ENCODE results near the gene GRK5. TPM values are rescaled to one million over a fixed set of nuclear protein-coding genes. Genes with fewer than 3 reads are reported as not detected.
A peak's percentile ranks its signal among the peaks of the same experiment; 100 is the strongest.
"Not testable (repeated sequence)": the region's sequence is repeated elsewhere in the genome, so short reads cannot be mapped to it uniquely, and the experiment has no call there.

The GRK5 gene
- total and polyA plus RNA-seq, 7 donors: 7.9 to 32.4 (median 19.8) TPM

GRCh38 chr10:119268871-119269506 lies 61.6 kb downstream of the GRK5 start:
- 45 to 73% methylated on average over 11 of the region's 11 CpGs for WGBS, 2 donors
- intact Hi-C loops (cut with DNase I): no loop called here
- no peaks in the 10 kb centered on the region for H3K27me3 ChIP-seq
- H3K4me1 ChIP-seq: peaks cover 0 to 48% (median 34%) of the 10 kb centered on the region in 4 donors
- H3K9me3 ChIP-seq: no peaks in the 10 kb centered on the region
- no peak for DNase-seq
- H3K36me3 ChIP-seq: peaks cover 0 to 4% (median 0%) of the 10 kb centered on the region in 4 donors
- H3K4me3 ChIP-seq: no peak overlapping the region
- TF ChIP-seq EP300 (IDR thresholded peaks at IDR 0.05) (no peak), POLR2AphosphoS5 (IDR thresholded peaks at IDR 0.05) (peak in 1 of 4 donors; percentile 13)
- peak overlapping the region in 1 of 4 donors; percentile 45 for H3K27ac ChIP-seq

GRCh38 chr10:119269737-119270136 lies 62.4 kb downstream of the GRK5 start:
- no peak for TF ChIP-seq POLR2AphosphoS5 (IDR thresholded peaks at IDR 0.05)
- no peak for TF ChIP-seq POLR2A (IDR thresholded peaks at IDR 0.05)
- no peak for TF ChIP-seq EP300 (IDR thresholded peaks at IDR 0.05)
- TF ChIP-seq, protein P1, sequence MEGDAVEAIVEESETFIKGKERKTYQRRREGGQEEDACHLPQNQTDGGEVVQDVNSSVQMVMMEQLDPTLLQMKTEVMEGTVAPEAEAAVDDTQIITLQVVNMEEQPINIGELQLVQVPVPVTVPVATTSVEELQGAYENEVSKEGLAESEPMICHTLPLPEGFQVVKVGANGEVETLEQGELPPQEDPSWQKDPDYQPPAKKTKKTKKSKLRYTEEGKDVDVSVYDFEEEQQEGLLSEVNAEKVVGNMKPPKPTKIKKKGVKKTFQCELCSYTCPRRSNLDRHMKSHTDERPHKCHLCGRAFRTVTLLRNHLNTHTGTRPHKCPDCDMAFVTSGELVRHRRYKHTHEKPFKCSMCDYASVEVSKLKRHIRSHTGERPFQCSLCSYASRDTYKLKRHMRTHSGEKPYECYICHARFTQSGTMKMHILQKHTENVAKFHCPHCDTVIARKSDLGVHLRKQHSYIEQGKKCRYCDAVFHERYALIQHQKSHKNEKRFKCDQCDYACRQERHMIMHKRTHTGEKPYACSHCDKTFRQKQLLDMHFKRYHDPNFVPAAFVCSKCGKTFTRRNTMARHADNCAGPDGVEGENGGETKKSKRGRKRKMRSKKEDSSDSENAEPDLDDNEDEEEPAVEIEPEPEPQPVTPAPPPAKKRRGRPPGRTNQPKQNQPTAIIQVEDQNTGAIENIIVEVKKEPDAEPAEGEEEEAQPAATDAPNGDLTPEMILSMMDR (IDR thresholded peaks at IDR 0.05): no peak
- Histone ChIP-seq H3K9me3 (no peaks in the 10 kb centered on the region), H3K27ac (peak overlapping the region in 2 of 4 donors; percentile 67 to 69), H3K4me1 (peaks cover 0 to 45% (median 35%) of the 10 kb centered on the region in 4 donors), H3K4me3 (no peak overlapping the region), H3K36me3 (peaks cover 0 to 4% (median 0%) of the 10 kb centered on the region in 4 donors), H3K27me3 (no peaks in the 10 kb centered on the region)
- intact Hi-C loops (cut with DNase I): no loop called here
- WGBS, 2 donors: 92 to 99% methylated on average over 3 of the region's 3 CpGs
- DNase-seq: no peak

DNA sequence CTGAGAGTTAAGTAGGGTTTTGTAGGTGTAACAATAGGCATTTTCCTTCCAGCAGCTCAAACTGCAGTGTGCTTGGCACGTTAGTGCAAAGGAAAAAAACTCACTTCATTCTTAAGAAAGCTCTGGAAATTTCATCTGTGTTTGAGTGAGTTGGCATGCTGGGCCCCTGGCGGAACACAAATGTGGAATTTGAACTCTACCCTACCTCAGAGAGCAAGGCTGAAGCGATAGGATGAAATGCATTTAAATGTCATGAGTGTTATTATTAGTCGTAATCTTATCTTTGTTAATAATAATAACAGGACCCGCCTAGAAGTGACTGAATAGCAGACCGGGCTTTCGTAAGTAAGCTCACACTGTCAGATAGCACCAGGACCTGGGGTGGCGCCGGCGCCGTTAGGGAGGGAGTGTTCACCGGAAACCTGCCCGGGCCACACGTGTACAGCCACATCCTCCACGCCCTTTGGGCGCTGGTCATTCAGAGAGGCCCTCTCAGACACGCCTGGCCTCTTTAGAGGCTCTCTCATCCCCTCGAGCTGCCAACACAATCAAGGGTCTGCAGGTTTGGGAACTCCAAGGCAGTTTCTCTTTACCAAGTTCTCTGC lies 63.5 kb downstream of the GRK5 start:
- DNase-seq: no peak
- H3K4me3 ChIP-seq: peak overlapping the region in 1 of 4 donors; percentile 6
- no peaks in the 10 kb centered on the region for H3K9me3 ChIP-seq
- H3K36me3 ChIP-seq: no peaks in the 10 kb centered on the region
- H3K4me1 ChIP-seq: peaks cover 0 to 56% (median 45%) of the 10 kb centered on the region in 4 donors
- H3K27me3 ChIP-seq: no peaks in the 10 kb centered on the region
- TF ChIP-seq, protein P1 (IDR thresholded peaks at IDR 0.05): no peak
- TF ChIP-seq POLR2A (IDR thresholded peaks at IDR 0.05) (no peak), EP300 (IDR thresholded peaks at IDR 0.05) (no peak), POLR2AphosphoS5 (IDR thresholded peaks at IDR 0.05) (peak in 2 of 4 donors; percentile 10 to 24)
- intact Hi-C loops (cut with DNase I): no loop called here
- peak overlapping the region; percentile 29 to 69 (median 64) for H3K27ac ChIP-seq
- 6 to 19% methylated on average over 18 of the region's 18 CpGs for WGBS, 2 donors

DNA sequence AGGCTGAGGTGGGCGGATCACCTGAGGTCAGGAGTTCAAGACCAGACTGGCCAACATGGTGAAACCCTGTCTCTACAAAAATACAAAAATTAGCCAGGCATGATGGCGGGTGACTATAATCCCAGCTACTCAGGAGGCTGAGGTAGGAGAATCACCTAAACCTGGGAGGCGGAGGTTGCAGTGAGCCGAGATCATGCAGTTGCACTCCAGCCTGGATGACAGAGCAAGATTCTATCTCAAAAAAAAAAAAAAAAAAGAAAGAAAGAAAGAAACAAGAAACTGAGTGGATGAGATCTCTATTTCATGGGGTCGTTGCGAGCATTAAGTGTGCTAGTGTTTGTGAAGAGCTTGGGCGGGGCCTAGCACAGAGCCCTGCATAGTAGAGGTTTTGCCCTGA lies 65.0 kb downstream of the GRK5 start:
- H3K4me1 ChIP-seq: peaks cover 0 to 58% (median 46%) of the 10 kb centered on the region in 4 donors
- 93 to 94% methylated on average over 7 of the region's 7 CpGs for WGBS, 2 donors
- intact Hi-C loops (cut with DNase I); H3K36me3 ChIP-seq; H3K4me3 ChIP-seq; DNase-seq; H3K9me3 ChIP-seq; H3K27me3 ChIP-seq: not testable (repeated sequence)
- H3K27ac ChIP-seq: peak overlapping the region; percentile 25 to 69 (median 64)

- Histone ChIP-seq H3K36me3 (no peaks in the 10 kb centered on the region), H3K27me3 (no peaks in the 10 kb centered on the region), H3K9me3 (no peaks in the 10 kb centered on the region), H3K4me1 (peaks cover 0 to 58% (median 46%) of the 10 kb centered on the region in 4 donors), H3K27ac (peak overlapping the region in 3 of 4 donors; percentile 25 to 69 (median 67)), H3K4me3 (no peak overlapping the region)
- 93 to 95% methylated on average over 9 of the region's 9 CpGs for WGBS, 2 donors
- TF ChIP-seq POLR2A (IDR thresholded peaks at IDR 0.05): no peak
- TF ChIP-seq POLR2AphosphoS5 (IDR thresholded peaks at IDR 0.05): no peak
- no peak for TF ChIP-seq EP300 (IDR thresholded peaks at IDR 0.05)
- TF ChIP-seq, protein P1 (IDR thresholded peaks at IDR 0.05): no peak
- DNase-seq: no peak
- intact Hi-C loops (cut with DNase I): no loop called here
Measured at GRCh38 chr10:119272736-119273135, 65.4 kb downstream of the GRK5 start.

All from sigmoid colon (tissue), 7 donors.